Natural killer cell (primary cell): ENCODE data around the gene SLC6A14. TPM values are rescaled to one million over a fixed set of nuclear protein-coding genes. Genes with fewer than 3 reads are reported as not detected.

Experiments
- ATAC-seq, 3 donors: fragments of 150-1000 bp in 2 of 3; fragments of 200-7000 bp in 1 of 3; cut with Tn5 transposase; 1 replicate in 1 of 3; 2 replicates in 2 of 3; pipeline ENCODE4 v1.10.0; 2021; ENCODE audit warnings: mild to moderate bottlenecking in 2 of 3, moderate library complexity in 2 of 3
- DNase-seq, 2 donors: peaks; one replicate each; pipeline versions ENCODE4 v3.0.0 to v3.0.0-alpha.2; 2013 to 2021; ENCODE audit warnings: mixed read lengths in 1 of 2
- H3K27ac ChIP-seq: one replicate; pipeline ENCODE4 v1.5.1; 2013; ENCODE audit warnings: mild to moderate bottlenecking, low read length
- H3K27me3 ChIP-seq: one replicate; pipeline ENCODE4 v1.6.1; 2013; ENCODE audit warnings: low read length; ENCODE audit not compliant: control insufficient read depth, insufficient read depth
- H3K36me3 ChIP-seq: one replicate; pipeline ENCODE4 v1.6.1; 2013; ENCODE audit warnings: low read length; ENCODE audit not compliant: control insufficient read depth, insufficient read depth
- H3K4me1 ChIP-seq: one replicate; pipeline ENCODE4 v1.6.1; 2013; ENCODE audit warnings: low read length; ENCODE audit not compliant: control insufficient read depth, insufficient read depth
- H3K4me3 ChIP-seq: one replicate; pipeline ENCODE4 v1.5.1; 2013; ENCODE audit warnings: low read length
- H3K9me3 ChIP-seq: one replicate; pipeline ENCODE4 v1.6.1; 2013; ENCODE audit warnings: low read length; ENCODE audit not compliant: control insufficient read depth, insufficient read depth
- H3K27ac Mint-ChIP-seq, 2 donors: one replicate each; pipeline ENCODE4 v1.8.0; 2022; ENCODE audit warnings: mild to moderate bottlenecking in 2 of 2, mixed read lengths in 2 of 2, moderate library complexity in 1 of 2
- H3K27me3 Mint-ChIP-seq, 2 donors: one replicate each; pipeline ENCODE4 v1.8.0; 2022; ENCODE audit warnings: low read depth in 2 of 2, mixed read lengths in 2 of 2
- H3K36me3 Mint-ChIP-seq: one replicate; pipeline ENCODE4 v1.8.0; 2022; ENCODE audit warnings: mixed read lengths
- H3K4me1 Mint-ChIP-seq, 2 donors: one replicate each; pipeline ENCODE4 v1.8.0; 2022; ENCODE audit warnings: mixed read lengths in 2 of 2
- H3K4me3 Mint-ChIP-seq: one replicate; pipeline ENCODE4 v1.8.0; 2022; ENCODE audit warnings: mild to moderate bottlenecking, moderate library complexity, mixed read lengths
- H3K9me3 Mint-ChIP-seq, 2 donors: one replicate each; pipeline ENCODE4 v1.8.0; 2022; ENCODE audit warnings: mixed read lengths in 2 of 2
- WGBS: methylation state at CpG from one replicate; pipeline ENCODE4 v1.1.7; 2013; ENCODE audit warnings: missing lambda C conversion rate; ENCODE audit not compliant: insufficient coverage; 5-methylcytosine and 5-hydroxymethylcytosine counted together
- intact Hi-C: fragments of 100-400 bp; cut with micrococcal nuclease; formaldehyde crosslinking; loops from one replicate; pipeline ENCODE4 v1.14.2; 2022
- total RNA-seq, 4 donors: library from RNA; stranded (reverse); fragments of 120-200 nt in 1 of 4; gene quantifications; one replicate each; pipeline versions ENCODE4 v1.2.3 to v1.2.4, GENCODE V29; 2013 to 2022
- TF ChIP-seq, protein P1 (sequence below): fragments of 200-600 bp; IDR thresholded peaks from one replicate; pipeline ENCODE4 v1.8.0; 2022; ENCODE audit warnings: antibody characterized with exemption

SLC6A14 gene
- total RNA-seq, 3 donors from 2014 or later (not counting 1 experiment from before 2014, with no cell fraction given): not detected

GRCh38 chrX:116427978-116428377, 8.4 kb upstream of the SLC6A14 start:
- H3K27me3 Mint-ChIP-seq: no peaks in the 10 kb centered on the region
- H3K36me3 ChIP-seq: no peaks in the 10 kb centered on the region
- H3K27ac Mint-ChIP-seq: no peak overlapping the region
- TF ChIP-seq, protein P1, sequence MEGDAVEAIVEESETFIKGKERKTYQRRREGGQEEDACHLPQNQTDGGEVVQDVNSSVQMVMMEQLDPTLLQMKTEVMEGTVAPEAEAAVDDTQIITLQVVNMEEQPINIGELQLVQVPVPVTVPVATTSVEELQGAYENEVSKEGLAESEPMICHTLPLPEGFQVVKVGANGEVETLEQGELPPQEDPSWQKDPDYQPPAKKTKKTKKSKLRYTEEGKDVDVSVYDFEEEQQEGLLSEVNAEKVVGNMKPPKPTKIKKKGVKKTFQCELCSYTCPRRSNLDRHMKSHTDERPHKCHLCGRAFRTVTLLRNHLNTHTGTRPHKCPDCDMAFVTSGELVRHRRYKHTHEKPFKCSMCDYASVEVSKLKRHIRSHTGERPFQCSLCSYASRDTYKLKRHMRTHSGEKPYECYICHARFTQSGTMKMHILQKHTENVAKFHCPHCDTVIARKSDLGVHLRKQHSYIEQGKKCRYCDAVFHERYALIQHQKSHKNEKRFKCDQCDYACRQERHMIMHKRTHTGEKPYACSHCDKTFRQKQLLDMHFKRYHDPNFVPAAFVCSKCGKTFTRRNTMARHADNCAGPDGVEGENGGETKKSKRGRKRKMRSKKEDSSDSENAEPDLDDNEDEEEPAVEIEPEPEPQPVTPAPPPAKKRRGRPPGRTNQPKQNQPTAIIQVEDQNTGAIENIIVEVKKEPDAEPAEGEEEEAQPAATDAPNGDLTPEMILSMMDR: no peak
- ATAC-seq: no peak
- H3K9me3 ChIP-seq: no peaks in the 10 kb centered on the region
- no peaks in the 10 kb centered on the region for H3K4me1 Mint-ChIP-seq
- H3K36me3 Mint-ChIP-seq: no peaks in the 10 kb centered on the region
- H3K4me1 ChIP-seq: no peaks in the 10 kb centered on the region
- H3K4me3 ChIP-seq: no peak overlapping the region
- H3K4me3 Mint-ChIP-seq: no peak overlapping the region
- intact Hi-C loops: no loop called here
- WGBS: 100% methylated on average over 3 of the region's 3 CpGs
- DNase-seq: no peak
- no peak overlapping the region for H3K27ac ChIP-seq
- peaks cover 5 to 10% of the 10 kb centered on the region in 2 donors for H3K9me3 Mint-ChIP-seq
- H3K27me3 ChIP-seq: no peaks in the 10 kb centered on the region

- Mint-ChIP-seq H3K9me3 (peaks cover 3 to 5% of the 10 kb centered on the region in 2 donors), H3K27me3 (no peaks in the 10 kb centered on the region), H3K36me3 (no peaks in the 10 kb centered on the region), H3K4me1 (no peaks in the 10 kb centered on the region), H3K4me3 (no peak overlapping the region), H3K27ac (no peak overlapping the region)
- H3K4me1 ChIP-seq: no peaks in the 10 kb centered on the region
- H3K36me3 ChIP-seq: no peaks in the 10 kb centered on the region
- H3K4me3 ChIP-seq: no peak overlapping the region
- no peaks in the 10 kb centered on the region for H3K27me3 ChIP-seq
- ATAC-seq (no peak), DNase-seq (no peak)
- H3K27ac ChIP-seq: no peak overlapping the region
- intact Hi-C loops: no loop called here
- H3K9me3 ChIP-seq: no peaks in the 10 kb centered on the region
- TF ChIP-seq, protein P1: no peak
These were observed 809 bp upstream of the SLC6A14 start for GRCh38 chrX:116435597-116435996.

GRCh38 chrX:116449156-116449555, 12.8 kb downstream of the SLC6A14 start:
- no peak overlapping the region for H3K27ac Mint-ChIP-seq

DNA sequence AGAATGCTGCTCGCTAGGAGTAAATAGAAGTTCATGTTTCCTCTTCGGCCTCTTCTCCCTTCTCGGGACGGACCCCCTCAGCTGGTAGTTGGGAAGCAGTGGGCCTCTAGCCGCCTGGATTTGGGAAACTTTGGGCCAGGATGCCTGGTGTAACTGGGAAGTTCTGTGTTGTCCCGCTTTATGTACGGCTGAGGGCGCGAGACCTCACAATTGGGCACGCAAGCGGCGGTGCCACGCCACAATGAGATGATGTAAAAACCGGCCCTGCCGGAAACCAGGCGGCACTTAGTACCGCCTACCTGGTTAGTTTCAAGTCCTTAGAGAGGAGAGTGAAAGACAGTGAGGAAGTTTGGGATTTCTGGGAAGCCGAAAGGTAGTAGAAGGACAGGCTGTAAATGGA, 26.4 kb downstream of the SLC6A14 start, which contains the start of gene CT83:
Gene CT83 (minus strand): TSS at position 155 of the 400 bp plus-strand sequence. CDS start 120 bp downstream, at position 35.
- Histone ChIP-seq H3K36me3 (no peaks in the 10 kb centered on the region), H3K4me3 (no peak within 1 kb of the TSS), H3K27me3 (no peaks in the 10 kb centered on the region), H3K4me1 (no peaks in the 10 kb centered on the region), H3K27ac (no peak within 1 kb of the TSS), H3K9me3 (no peaks in the 10 kb centered on the region)
- DNase-seq (no peak), ATAC-seq (no peak)
- TF ChIP-seq, protein P1: no peak
- no peak within 1 kb of the TSS for H3K27ac Mint-ChIP-seq
- no peaks in the 10 kb centered on the region for H3K4me1 Mint-ChIP-seq
- 89% methylated on average over 17 of the region's 18 CpGs for WGBS
- H3K36me3 Mint-ChIP-seq: no peaks in the 10 kb centered on the region
- H3K4me3 Mint-ChIP-seq: no peak within 1 kb of the TSS
- H3K27me3 Mint-ChIP-seq: no peaks in the 10 kb centered on the region
- intact Hi-C loops: no loop called here
- peaks cover 2 to 3% of the 10 kb centered on the region in 2 donors for H3K9me3 Mint-ChIP-seq

More at GRCh38 chrX:116449156-116449555, 12.8 kb downstream of the SLC6A14 start:
- H3K27me3 Mint-ChIP-seq: no peaks in the 10 kb centered on the region
- Histone ChIP-seq H3K27ac (no peak overlapping the region), H3K36me3 (no peaks in the 10 kb centered on the region), H3K27me3 (no peaks in the 10 kb centered on the region), H3K4me3 (no peak overlapping the region), H3K9me3 (no peaks in the 10 kb centered on the region), H3K4me1 (no peaks in the 10 kb centered on the region)
- no CpG with 5 or more reads among the region's 2 CpGs for WGBS
- TF ChIP-seq, protein P1: no peak
- no peaks in the 10 kb centered on the region for H3K36me3 Mint-ChIP-seq
- H3K4me1 Mint-ChIP-seq: no peaks in the 10 kb centered on the region
- intact Hi-C loops: no loop called here
- H3K9me3 Mint-ChIP-seq: peaks cover 0 to 2% of the 10 kb centered on the region in 2 donors
- H3K4me3 Mint-ChIP-seq: no peak overlapping the region
- DNase-seq: no peak
- no peak for ATAC-seq
